Measurements from ENCODE around the gene RETREG2.

GRCh38 chr2:219178377-219179175, 501 bp downstream of the RETREG2 start:
- TF ChIP-seq CTCF (IDR thresholded peaks at IDR 0.05) (no peak), POLR2A (IDR thresholded peaks at IDR 0.05) (no peak)

Data from lower leg skin (tissue), 3 donors.